ENCODE data around the gene ZNF831.

Gene ZNF831

DNA sequence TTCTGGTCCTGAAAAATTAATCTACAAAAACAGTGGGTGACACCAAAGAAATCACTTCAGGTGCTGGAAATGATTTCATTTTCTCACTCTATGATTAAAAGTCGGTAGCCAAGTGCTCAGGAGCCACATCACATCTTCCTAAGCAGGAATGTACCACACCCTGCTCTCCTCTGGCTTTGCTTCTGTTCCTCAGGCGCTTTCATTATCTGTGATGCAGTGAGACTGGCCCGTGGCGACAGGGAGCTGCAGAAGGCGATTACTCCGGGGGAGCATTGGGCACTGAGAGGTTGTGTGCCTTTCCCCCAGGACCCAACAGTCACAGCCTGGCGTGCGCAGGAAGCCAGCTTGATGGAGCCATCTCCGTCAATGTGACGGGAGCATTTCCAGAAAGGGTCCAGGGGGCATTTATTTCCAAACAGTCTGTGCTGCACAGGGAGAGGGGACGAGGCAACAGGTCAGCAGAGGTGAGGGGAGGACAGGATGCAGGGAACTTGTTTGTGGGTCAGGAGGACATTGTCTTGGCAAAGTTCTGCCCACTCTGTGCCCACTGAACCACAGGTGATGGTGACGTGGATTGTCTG, 5.6 kb upstream of the ZNF831 start:
- DNase-seq: no peak

- no peak for DNase-seq
Measured at GRCh38 chr20:59158673-59159072, 4.9 kb upstream of the ZNF831 start.

- DNase-seq: no peak
Measured at GRCh38 chr20:59159091-59159490, 4.5 kb upstream of the ZNF831 start.

DNA sequence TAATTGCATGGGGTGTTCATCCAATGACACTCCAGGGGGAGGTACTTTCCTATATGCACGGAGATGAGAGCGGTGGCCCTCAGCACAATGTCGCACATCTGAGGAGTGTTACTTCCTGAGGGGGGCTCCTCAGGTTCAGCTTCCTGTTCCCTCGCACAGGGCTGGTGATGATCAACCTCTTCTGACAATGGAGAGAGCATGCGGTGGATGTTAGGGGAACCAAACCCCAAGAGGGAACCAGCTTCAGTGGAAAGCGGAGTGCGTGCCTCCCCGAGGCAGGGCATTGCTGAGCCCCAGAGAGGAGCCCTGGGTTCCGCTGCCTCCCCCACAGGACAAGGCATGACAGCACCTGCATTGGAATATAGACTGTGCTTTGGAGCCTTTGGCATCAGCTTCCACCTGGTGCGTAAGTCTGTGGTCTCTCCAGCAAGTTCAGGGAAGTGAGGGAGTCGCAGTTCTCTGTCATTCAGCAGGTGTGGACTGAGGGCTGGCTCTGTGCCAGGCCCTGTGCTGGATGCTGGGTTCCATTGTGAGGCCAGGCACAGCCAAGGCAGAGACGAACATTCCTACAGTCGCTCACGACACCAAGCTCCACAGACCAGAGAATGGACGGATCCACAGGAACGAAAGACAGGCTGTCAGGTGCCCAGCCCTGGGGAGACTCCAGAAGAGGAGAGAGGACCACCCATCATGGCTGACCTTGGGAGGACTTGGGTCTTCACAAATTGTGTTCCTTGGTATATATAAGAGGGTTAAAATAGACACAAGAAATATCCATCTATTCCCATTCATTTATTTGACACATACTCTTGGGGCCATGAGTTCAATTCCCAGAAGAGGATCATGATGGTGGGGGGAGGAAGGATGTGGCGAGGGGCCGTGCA, 3.9 kb upstream of the ZNF831 start:
- DNase-seq: no peak

DNA sequence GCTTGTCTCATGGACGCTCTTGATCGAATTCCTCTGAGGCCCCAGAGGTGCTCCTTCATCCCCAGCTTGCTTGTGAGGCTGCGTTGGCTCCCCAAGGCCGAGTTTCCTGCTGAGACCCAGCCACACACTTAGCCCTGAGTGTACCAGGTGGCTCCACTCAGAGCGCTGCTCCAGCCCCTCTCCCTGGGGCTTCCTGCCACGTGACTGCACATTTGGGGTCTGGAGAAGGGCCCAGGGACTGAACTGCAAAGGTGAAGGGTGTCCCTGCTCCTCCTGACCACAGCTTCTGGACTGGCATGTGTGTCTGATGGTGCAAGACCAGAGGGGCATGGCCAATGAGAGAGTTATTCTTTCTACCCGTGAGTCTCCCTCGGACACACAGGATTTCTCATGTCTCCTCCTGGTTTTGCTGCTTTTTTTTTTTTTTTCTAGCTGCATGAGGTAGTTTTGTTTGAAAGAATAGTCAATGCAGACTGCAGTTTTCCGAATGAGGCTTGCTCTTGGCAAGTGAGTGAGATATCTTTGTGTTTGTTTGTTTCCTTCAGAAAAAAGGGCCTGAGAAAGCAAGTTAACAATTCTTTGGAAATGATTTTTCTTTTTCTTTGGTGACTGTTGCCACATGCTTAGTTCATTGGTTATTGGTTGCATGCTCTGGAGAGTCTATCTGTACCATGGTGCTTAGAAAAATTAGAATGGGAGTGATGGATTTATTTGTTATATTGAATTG, 3.1 kb upstream of the ZNF831 start:
- DNase-seq: no peak

- no peak for DNase-seq
Measured at GRCh38 chr20:59161721-59162120, 1.9 kb upstream of the ZNF831 start.

DNA sequence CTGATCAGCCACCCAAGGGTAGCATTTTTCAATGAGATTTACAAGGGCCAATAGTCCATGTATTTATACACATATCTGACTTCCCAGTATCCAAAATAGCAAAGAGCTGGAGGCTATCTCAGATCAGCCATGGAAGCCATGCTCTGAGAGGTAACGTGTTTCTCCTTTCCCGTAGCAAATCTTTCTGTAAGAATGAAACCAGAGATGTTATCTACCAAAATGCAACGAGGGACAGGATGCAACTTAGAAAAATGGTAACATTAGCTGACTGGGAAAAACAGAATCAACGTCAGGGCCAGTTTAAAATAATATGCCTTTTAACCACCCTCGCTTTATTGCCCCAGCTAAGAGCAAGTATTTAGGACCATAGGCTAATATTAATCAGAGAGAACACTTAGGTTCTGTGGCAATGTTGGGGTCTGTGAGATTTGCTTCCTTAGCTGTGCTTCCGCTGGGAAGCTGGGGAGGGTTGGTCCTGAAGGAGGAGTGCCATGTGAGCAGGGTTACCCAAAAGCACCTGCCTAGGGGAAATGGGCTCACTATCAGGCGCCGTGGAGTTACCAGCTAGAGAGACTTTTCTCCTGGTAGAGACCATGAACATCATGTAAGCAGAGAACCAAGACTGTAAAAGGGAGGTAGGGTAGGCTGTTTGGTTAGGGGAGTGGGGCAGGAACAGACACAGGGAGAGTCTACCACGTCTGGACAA, 1.2 kb downstream of the ZNF831 start:
- no peak for DNase-seq

DNA sequence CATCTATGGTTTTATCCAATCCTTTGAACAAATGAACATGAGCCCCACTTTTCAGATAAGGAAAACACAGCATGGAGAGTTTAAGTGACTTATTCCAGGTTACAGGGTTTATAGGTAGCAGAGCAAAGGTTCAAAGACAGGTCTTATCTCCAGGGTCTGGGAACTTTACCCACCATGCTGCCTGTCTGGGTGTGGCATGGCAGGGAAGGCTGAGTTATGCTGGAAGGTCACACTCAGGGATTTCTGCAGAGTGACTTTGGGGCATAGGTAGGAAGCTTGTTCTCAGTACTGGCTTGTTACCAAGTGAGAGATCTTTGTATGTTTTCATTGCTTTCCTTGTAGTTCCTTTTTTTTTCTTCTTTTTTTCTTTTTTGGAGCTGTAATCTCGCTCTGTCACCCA, 1.8 kb downstream of the ZNF831 start:
- no peak for DNase-seq

- no peak for DNase-seq
Measured at GRCh38 chr20:59165891-59166709, 2.5 kb downstream of the ZNF831 start.

DNA sequence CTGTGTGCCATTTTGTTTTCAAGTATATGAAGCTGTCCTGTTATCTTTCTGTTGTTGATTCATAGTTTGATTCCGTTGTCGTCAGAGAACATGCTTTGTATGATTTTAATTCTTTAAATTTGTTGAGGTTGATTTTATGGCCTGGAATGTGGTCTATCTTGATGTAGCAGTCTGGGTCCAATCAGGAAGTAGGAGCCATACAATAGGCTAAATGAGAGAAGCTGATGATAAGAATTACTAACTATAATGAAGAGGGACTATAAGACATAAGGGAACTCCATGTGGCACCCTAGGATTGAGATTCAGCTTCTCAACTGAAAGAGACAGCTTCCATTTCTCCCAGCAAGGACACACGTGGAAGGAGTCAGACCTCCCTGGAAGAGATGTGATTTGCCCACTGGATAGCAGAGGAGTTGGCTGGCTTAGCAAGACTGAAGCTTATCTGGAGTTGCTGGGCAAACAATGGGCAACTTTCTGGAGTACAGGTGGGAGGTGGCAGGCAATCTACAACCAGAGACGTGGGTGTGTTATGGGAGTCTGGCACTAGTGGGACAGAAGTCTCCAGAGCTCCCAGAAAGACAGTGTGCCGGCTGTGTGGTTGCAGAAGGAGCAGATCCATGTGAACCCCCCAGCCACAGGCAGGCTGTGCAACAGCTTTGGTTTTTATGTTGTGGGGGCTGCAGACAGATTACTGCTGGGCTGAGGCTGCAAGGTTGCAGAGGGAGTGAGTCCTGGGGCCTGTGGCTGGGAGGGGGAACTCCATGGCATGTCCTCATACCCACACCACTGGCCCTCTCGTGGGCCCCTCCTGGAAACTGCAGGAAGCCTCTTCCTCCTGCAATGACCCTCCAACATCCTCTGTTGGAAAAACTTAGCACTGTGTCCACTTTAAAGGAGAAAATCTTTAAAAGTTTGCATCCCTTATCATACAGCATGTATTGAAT, 7.1 kb downstream of the ZNF831 start:
- no peak for DNase-seq

DNA sequence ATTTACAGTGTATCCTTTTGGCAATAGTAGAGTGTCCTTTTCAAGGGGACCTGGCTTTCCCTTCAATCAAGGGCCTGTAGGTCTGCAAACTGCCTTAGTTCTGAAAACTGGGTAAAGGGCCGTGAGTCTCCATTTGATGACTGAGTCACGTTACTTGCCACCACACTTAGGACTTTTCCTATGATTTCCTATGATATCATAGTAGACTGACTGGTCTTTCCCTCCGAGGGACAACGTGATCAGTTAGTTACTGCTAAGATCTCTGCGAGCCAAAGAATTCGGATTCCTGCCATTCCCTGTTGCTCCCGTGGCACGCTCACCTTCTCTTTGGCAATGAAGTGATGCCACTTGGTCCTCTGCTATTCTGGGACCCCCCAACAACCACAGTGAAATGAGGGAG, 8.4 kb downstream of the ZNF831 start:
- DNase-seq: no peak

DNA sequence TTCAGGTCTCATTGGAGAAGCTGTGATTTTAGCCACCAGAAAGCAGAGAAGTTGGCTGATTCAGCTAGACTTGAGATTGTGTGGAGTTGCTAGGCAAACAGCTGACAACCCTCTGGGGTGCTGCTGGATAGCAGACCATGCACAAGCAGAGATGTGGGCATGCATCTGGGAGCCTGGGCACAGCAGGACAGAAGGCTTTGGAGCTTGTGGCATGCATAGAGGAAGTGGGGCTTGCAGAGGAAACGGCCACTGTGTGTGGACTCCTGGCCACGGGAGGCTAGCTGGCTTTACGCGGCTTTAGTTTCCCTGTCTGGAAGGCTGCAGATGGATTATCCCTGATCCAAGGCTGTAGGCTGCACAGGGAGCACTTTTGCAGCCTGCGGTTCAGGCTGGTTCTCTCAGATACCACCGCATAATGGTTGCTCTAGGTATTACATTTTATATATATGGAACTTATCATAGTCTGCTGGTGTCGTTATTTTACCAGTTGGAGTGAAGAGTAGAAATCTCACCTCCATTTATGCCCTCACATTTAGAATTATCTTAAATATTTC, 10.4 kb downstream of the ZNF831 start:
- no peak for DNase-seq

GRCh38 chr20:59175002-59175401, 11.4 kb downstream of the ZNF831 start:
- DNase-seq: no peak

GRCh38 chr20:59175861-59176260, 12.2 kb downstream of the ZNF831 start:
- DNase-seq: no peak

GRCh38 chr20:59176812-59177211, 13.2 kb downstream of the ZNF831 start:
- no peak for DNase-seq

- no peak for DNase-seq
Measured at GRCh38 chr20:59177266-59178250, 13.9 kb downstream of the ZNF831 start.

GRCh38 chr20:59178983-59179595, 15.5 kb downstream of the ZNF831 start:
- DNase-seq: no peak

GRCh38 chr20:59179988-59180387, 16.4 kb downstream of the ZNF831 start:
- no peak for DNase-seq

GRCh38 chr20:59181936-59182335, 18.3 kb downstream of the ZNF831 start:
- no peak for DNase-seq

Measured in left hindlimb (tissue), 1 donor.